Stimulated activated CD4-positive, alpha-beta T cell treated with anti-CD3 and anti-CD28 coated beads, Interleukin-12 subunit alpha, Interleukin-12 subunit beta, amount 100 ng/mL, for 4 hours (primary cell): ENCODE data around the gene CHN2.

ENCODE experiments used
- DNase-seq: peaks from one replicate; pipeline ENCODE4 v3.0.0-alpha.2; 2020

Gene CHN2

GRCh38 chr7:29370531-29371314 is 176.1 kb downstream of the CHN2 start:
- no peak for DNase-seq

GRCh38 chr7:29371472-29371871 is 176.9 kb downstream of the CHN2 start:
- no peak for DNase-seq

DNA sequence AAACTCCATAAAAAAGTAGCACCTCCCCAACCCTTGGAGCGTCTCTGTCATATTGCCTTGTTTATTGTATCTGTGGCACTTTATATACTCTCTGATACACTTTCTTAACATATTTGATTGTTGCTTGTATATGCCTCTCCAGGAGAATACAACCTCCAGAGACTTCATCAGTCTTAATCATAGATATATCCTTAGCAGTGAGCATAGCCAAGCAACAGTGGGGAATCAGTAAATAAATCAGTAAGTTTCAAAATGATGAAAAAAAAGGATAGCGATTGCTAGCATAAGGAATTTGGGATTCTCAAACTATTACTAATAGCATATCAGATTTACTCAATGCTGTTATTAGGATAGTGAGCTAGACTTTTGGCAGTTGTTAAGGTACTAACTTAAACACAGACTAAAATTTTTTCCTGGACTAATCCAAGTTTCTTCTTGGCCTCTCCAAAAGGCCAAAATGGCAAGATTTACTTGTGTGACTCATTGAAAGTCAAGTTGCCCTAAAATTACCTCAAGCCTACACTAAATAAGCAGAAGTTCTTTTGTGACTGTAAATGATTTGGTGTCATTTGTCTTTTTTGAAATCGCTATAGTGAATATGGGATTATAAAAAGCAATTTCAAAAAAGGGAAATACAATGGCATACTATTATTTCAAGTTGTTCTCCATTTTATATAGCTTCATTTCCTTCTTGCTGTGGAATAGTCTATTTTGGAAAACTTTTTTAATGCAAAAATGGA is 177.9 kb downstream of the CHN2 start:
- no peak for DNase-seq

DNA sequence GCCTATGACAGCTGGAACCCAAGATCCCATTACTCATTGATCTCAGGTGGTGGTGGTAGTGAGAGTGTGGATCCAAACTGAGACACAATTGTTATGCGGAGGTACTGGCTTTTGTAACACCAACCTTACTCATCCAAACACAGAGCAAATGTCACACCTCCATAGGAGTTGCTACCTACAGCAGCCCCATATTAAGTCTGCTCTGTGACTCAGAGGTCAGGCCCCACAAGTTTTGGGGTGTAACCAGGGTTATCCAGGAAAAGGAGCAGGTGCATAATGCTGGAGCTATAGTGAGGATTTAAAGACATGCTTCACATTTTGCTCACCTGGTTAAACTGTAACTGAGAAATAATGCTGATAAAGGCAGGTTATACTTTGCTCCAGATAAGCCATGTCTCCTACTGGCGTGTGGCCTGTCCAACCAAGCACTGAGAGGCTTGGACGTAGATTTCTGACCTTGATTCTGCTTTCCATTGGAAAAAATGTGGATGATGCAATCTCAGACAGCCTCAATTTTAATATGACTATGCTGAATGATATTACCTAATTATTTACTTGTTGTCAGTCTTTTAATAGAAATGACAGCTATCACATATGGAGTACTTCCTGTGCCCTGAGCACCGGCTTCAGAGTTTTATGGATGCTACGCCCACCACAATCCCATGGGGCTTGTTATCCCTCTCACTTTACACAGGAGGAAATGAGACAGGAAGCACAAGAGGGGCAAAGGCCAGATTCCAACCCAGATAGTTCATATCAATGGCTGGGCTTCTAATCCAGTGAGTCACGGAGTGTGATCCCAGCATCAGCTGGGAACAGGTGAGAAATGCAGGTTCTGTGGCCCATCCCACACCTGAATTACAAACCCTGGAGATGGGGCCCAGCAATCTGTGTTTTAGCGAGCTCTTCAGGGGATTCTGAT is 181.3 kb downstream of the CHN2 start:
- no peak for DNase-seq

DNA sequence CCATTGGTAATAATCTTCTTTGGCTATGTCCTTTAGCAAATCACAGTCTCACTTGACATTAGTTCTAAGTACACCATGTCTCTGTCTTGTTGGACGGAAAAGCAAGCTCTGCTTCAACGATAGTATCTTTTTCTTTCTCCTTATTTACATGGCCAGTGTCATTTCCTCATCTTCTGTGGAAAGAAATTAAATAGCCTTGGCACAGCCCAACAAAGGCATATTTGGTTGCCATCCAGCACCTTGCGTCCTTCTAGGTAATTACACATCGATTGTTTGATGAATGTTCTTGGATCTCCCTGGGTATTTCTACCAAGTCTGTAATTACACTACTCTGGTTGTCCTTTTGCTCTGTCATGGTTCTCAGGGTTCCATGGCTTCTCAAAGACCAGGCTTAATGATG is 183.1 kb downstream of the CHN2 start:
- no peak for DNase-seq

GRCh38 chr7:29379551-29379950 is 185.0 kb downstream of the CHN2 start:
- DNase-seq, result no peak

DNA sequence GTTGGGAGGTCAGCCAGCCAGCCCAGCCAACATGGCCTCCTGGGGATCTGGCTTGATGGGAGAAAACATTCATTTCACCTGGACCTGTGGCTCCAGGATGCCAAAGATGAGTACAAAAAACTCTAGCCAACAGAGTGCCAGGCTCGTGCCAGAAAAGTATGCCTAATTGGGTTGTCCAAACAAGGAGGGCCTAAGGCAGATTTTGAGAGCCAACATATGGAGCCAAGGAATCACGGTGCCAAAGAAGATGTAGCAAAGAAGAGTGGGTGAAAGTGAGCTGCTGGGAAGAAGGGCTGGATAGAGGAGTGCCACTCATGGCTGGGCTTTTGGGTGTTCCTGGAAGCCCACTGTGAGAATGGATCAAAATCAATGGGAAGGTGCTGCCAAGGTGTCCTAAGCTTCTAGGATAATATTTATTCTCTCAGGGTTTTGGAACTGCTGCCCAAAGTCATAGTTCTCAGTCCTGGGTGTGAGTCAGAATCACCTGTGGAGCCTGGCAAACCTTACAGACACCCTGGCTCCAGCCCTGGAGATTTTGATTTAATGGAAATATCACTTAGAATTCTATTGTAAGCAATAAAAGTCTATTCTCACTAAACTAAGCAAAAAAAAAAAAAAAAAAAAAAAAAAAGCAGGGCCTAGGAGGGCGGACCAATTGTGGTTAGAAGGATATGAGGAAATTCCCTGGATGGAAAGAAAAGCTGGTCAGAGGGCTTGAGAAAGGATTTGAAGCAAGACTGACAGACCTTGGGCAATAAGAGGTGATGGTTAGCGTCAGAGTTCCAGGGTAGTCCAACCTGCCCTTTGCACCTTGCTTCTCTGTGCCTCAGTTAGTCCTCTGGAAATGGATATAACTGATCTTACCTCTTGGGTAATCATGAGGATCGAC is 186.9 kb downstream of the CHN2 start:
- no peak for DNase-seq

DNA sequence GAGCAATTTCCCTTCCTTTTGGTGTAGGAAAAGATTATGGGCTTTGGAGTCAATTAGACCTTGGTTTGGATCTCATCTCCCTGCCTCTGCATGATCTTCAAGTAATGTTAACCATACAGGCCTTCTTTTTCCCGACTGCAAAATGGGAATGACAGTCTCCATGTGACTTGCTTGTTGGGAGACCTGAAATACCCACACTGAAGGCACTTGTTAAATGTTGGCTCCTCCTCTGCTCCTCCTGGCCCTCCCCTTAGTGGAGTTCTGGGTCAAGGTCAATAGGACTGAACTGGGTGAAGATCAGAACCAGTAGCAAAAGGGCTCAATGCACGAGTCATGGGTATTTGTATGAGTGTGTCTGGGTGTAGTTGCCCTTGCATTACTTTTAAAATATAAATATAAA is 189.7 kb downstream of the CHN2 start:
- DNase-seq, result no peak

- DNase-seq, result no peak
These were observed 190.7 kb downstream of the CHN2 start for GRCh38 chr7:29385214-29385814.

- no peak for DNase-seq
These were observed 191.7 kb downstream of the CHN2 start for GRCh38 chr7:29386196-29386765.

- no peak for DNase-seq
These were observed 196.7 kb downstream of the CHN2 start for GRCh38 chr7:29391262-29391661.

DNA sequence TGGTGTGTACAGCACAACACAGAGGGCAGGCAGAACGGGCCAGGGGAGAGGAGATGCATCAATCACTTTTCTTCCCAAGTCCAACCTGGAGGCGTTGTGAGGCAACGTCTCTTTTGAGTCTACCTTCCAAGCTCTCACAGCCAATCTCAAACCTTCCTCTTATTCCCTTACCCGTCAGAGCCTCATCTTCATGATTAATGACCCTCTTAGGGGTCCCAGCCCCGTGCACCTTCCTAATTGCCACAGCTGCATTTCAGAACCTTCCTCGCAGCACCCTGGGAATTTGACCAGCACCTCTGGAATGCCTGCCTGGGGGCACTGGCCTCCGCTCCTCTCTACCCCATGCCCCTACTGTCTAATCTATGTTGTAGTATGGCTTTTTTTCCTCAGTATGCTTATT is 199.7 kb downstream of the CHN2 start:
- DNase-seq, result no peak

- DNase-seq, result no peak
These were observed 202.0 kb downstream of the CHN2 start for GRCh38 chr7:29396563-29396962.

GRCh38 chr7:29397398-29397797 is 202.8 kb downstream of the CHN2 start:
- no peak for DNase-seq

DNA sequence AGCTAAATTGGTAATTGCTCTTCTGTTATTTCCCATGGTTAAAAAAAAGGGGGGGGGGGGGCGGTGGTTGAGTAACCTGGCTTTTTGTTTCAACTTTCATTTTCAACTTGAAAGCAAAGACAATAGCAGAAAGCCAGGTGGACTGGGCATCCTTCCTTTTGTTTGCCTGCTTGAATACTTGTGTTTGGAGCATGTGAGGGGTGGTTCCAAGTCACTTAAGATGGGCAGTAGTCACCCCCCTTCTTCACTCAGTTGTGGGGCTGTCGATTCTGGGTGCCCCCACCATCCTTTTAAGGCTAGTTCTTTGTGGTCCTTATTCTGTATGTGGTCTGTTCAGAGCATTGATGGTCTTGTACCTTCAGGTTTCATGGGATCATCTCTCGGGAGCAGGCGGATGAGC is 203.4 kb downstream of the CHN2 start:
- no peak for DNase-seq

- DNase-seq, result no peak
These were observed 205.9 kb downstream of the CHN2 start for GRCh38 chr7:29400437-29400836.

GRCh38 chr7:29401769-29402168 is 207.2 kb downstream of the CHN2 start:
- no peak for DNase-seq

DNA sequence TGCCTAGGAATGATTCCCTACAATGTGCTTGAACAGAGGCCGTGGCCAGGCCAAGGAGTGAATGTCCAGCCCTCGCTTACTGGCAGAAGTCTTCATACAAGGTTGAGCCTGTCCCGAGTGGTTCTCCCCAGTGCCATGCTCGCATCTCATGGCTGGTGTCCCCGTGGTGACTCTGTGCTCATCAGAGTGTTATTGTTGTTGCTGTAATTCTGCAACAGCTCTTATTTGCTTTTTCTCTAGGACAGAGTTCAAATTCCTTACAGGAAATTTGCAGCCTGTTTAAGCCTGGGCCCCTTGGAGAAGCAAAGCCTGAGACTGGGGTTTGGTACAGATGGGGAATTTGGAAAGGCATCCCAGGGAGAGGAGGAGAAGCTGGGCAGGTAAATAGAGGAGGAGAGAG is 211.3 kb downstream of the CHN2 start:
- no peak for DNase-seq

DNA sequence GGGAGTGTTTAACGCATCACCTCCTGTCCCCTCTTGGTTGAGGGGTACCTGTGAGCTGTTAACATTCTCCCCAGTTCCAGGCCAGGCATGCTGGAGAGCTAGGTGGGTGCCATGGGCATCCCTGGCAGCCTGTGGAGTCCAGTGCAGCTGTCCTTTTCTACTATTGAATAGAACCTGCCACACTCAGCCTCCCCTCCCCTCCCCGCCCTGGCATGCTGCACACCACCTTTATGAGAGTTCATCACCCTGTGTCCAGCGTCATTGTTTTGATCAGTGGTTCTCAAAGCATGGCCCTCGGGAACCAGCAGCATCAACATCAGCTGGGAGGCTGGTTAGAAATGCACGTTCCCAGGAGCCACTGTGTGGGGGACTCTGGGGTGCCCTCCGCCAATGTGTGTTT is 211.8 kb downstream of the CHN2 start:
- DNase-seq, result no peak

DNA sequence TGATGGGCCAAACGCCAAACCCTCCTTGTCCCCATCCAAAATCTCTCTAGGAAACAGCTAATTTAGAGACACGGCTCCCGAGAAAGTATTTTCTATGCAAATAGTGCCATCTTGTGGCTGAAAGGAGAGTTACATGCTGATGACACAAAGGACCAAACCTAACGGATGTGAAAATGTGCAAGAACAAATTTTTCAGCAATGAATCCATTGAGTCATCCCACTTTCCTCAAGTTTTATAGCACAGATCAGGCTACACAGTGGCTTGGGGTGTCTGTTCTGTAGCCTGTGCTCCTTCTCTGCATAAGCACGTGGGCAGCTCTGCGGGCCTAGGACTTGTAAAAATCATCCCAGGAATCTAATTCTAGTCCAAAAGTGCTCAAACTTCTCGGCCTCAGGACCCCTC is 214.3 kb downstream of the CHN2 start:
- peak; percentile 15 for DNase-seq

DNA sequence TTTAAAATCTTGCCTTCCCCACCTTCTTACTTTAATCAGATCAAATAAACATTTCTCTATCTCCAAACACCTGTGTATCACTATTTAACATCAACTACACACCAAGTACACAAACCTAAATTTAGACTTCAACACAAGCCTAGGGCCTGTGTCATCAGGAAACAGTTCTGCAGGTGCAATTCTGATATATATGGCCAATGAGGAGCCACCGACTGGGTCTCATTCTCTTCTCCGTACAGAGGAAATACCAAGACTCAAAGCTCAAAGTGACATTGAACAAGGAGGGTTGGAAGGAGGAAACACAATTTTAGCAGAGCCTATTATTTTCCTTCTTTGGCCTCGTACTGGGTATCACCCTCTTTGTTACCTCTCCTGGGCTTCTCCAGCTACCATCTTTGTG is 216.4 kb downstream of the CHN2 start:
- DNase-seq, result no peak

GRCh38 chr7:29412912-29413311 is 218.3 kb downstream of the CHN2 start:
- no peak for DNase-seq
